K562 (cell line): ENCODE results near the gene COL10A1. TPM values are rescaled to one million over a fixed set of nuclear protein-coding genes. Genes with fewer than 3 reads are reported as not detected.

Source experiments
- ATAC-seq: fragments of 200-7000 bp; cut with Tn5 transposase; 3 replicates; pipeline ENCODE4 v1.9.1; 2020; ENCODE audit warnings: moderate library complexity
- BruUV-seq: library from RNA; stranded (reverse); fragments of 400-500 nt; replicated peaks from 2 replicates; lab custom pipeline; 2021; lab: Mats Ljungman, UMichigan
- CTCF ChIA-PET: fragments of 300-600 bp; formaldehyde crosslinking; extraction: SDS; loops from one replicate; lab custom pipeline; 2021; ENCODE audit warnings: low intra/inter-chr PET ratio; lab: Yijun Ruan, JAX
- POLR2A ChIA-PET: fragments of 300-600, 350-650 bp; sonication (Branson Sonifier 250); formaldehyde crosslinking; extraction: SDS; loops from one replicate; lab custom pipeline; 2021; ENCODE audit warnings: antibody characterized with exemption, inconsistent platforms; lab: Yijun Ruan, JAX
- DNase-seq, 4 experiments: peaks; one replicate each; pipeline versions ENCODE4 v3.0.0 to v3.0.0-alpha.2; 2011 to 2018; ENCODE audit warnings: low spot score in 3 of 4, mixed read lengths in 3 of 4; ENCODE audit errors: extremely low read depth in 1 of 4
- FAIRE-seq: peaks from 2 replicates; lab custom pipeline; 2011; peaks lifted over from hg19 to GRCh38; lab: Jason Lieb, UNC
- H2AFZ ChIP-seq: 2 replicates; pipeline ENCODE4 v1.6.0; 2011; ENCODE audit warnings: low read depth, low read length, control low read depth, inconsistent platforms
- H3K27ac ChIP-seq: fragments of 200-600 bp; 3 replicates; pipeline ENCODE4 v1.8.0; 2011; ENCODE audit warnings: low read depth, mild to moderate bottlenecking, control low read depth, inconsistent platforms, low read length, moderate library complexity, mixed read lengths; ENCODE audit errors: extremely low read depth
- H3K27me3 ChIP-seq, 2 experiments: fragments of 300-600 bp in 1 of 2; 2 replicates in 1 of 2; 3 replicates in 1 of 2; pipeline versions ENCODE4 v1.6.0 to v1.8.0; 2011; ENCODE audit warnings: inconsistent platforms in 2 of 2, low read length in 2 of 2, mild to moderate bottlenecking in 1 of 2, mixed read lengths in 1 of 2, moderate library complexity in 1 of 2; ENCODE audit not compliant: control insufficient read depth in 2 of 2, insufficient read depth in 2 of 2
- H3K36me3 ChIP-seq: fragments of 300-600 bp; 3 replicates; pipeline ENCODE4 v1.8.0; 2011; ENCODE audit warnings: mild to moderate bottlenecking, low read length, inconsistent platforms; ENCODE audit not compliant: control insufficient read depth, insufficient read depth
- H3K4me1 ChIP-seq, 2 experiments: fragments of 200-600 bp in 1 of 2; replicated peaks in 1 of 2; 2 replicates in 1 of 2; 3 replicates in 1 of 2; pipeline versions ENCODE4 v1.5.1 to v1.8.0; 2011; ENCODE audit warnings: inconsistent platforms in 2 of 2, low read length in 2 of 2, mild to moderate bottlenecking in 1 of 2, mixed read lengths in 1 of 2, moderate library complexity in 1 of 2; ENCODE audit not compliant: control insufficient read depth in 2 of 2, insufficient read depth in 2 of 2
- H3K4me2 ChIP-seq: 2 replicates; pipeline ENCODE4 v1.6.1; 2011; ENCODE audit warnings: low read length, control low read depth, inconsistent platforms, mixed read lengths; ENCODE audit not compliant: insufficient read depth
- H3K4me3 ChIP-seq: fragments of 200-600 bp; sonication (generic), shearing (Covaris generic); 2 replicates; pipeline ENCODE4 v1.5.1; 2016; ENCODE audit warnings: control low read depth, inconsistent platforms
- H3K79me2 ChIP-seq: fragments of 200-600 bp; 3 replicates; pipeline ENCODE4 v1.8.0; 2011; ENCODE audit warnings: low read length, inconsistent platforms; ENCODE audit not compliant: control insufficient read depth, insufficient read depth
- H3K9ac ChIP-seq, 2 experiments: 2 replicates each; pipeline versions ENCODE4 v1.6.0 to v1.6.1; 2011; ENCODE audit warnings: low read depth in 2 of 2, low read length in 2 of 2, control low read depth in 1 of 2, inconsistent platforms in 1 of 2, mild to moderate bottlenecking in 1 of 2, mixed read lengths in 1 of 2; ENCODE audit not compliant: insufficient read depth in 1 of 2
- H3K9me1 ChIP-seq: one replicate; pipeline ENCODE4 v1.6.0; 2011; ENCODE audit warnings: inconsistent platforms, mild to moderate bottlenecking, low read length, moderate library complexity; ENCODE audit not compliant: control insufficient read depth, insufficient read depth
- H3K9me3 ChIP-seq: replicated peaks from 2 replicates; pipeline ENCODE4 v1.5.1; 2011; ENCODE audit warnings: low read depth, low read length, inconsistent platforms; ENCODE audit not compliant: control insufficient read depth, insufficient read depth
- H4K20me1 ChIP-seq: replicated peaks from 2 replicates; pipeline ENCODE4 v1.6.1; 2011; ENCODE audit warnings: low read length, inconsistent platforms, mixed read lengths; ENCODE audit not compliant: control insufficient read depth, insufficient read depth
- BRD9 ChIP-seq: fragments of 450-650 bp; IDR thresholded peaks from 2 replicates; pipeline ENCODE4 v1.6.1; 2018; ENCODE audit warnings: low read depth; ENCODE audit not compliant: partially characterized antibody
- HDAC6 ChIP-seq: IDR thresholded peaks from 2 replicates; pipeline ENCODE4 v1.6.1; 2012; ENCODE audit warnings: low read depth, mild to moderate bottlenecking, control low read depth, inconsistent platforms, low read length, moderate library complexity
- MCM3 ChIP-seq: fragments of 450-650 bp; IDR thresholded peaks from 2 replicates; pipeline ENCODE4 v1.6.1; 2016
- NCOA2 ChIP-seq, 2 experiments: fragments of 450-650 bp; IDR thresholded peaks; 2 replicates each; pipeline ENCODE4 v1.6.1; 2018; ENCODE audit warnings: mild to moderate bottlenecking in 2 of 2, moderate library complexity in 1 of 2; ENCODE audit not compliant: partially characterized antibody in 2 of 2
- NFXL1 ChIP-seq: fragments of 450-650 bp; formaldehyde crosslinking; IDR thresholded peaks from 2 replicates; pipeline ENCODE4 v1.4.0; 2021; ENCODE audit warnings: mild to moderate bottlenecking
- POLR2AphosphoS5 ChIP-seq: IDR thresholded peaks from 2 replicates; pipeline ENCODE4 v1.6.1; 2011; ENCODE audit warnings: mild to moderate bottlenecking, low read depth, low read length, moderate library complexity; ENCODE audit not compliant: control insufficient read depth, insufficient read depth
- SIX5 ChIP-seq, 2 experiments: IDR thresholded peaks; 2 replicates each; pipeline ENCODE4 v1.6.1; 2011; ENCODE audit warnings: low read length in 2 of 2, borderline replicate concordance in 1 of 2, low read depth in 1 of 2, mild to moderate bottlenecking in 1 of 2, moderate library complexity in 1 of 2; ENCODE audit not compliant: insufficient read depth in 1 of 2
- TAF1 ChIP-seq: IDR thresholded peaks from 2 replicates; pipeline ENCODE4 v1.6.1; 2011; ENCODE audit warnings: mild to moderate bottlenecking, low read length, moderate library complexity; ENCODE audit not compliant: insufficient read depth, control insufficient read depth, severe bottlenecking; ENCODE audit errors: extremely low read depth
- WGBS: fragments of 100-300 bp; shearing (Covaris generic); methylation state at CpG from one replicate; pipeline ENCODE4 v1.1.6; 2016; ENCODE audit warnings: low coverage, mixed read lengths; ENCODE audit not compliant: insufficient coverage; ENCODE audit errors: missing lambda C conversion rate; 5-methylcytosine and 5-hydroxymethylcytosine counted together
- in situ Hi-C: fragments of 300-500 bp; cut with MboI; formaldehyde crosslinking; loops from 4 replicates; pipeline ENCODE4 v1.15.0; 2018; ENCODE audit warnings: inconsistent platforms, mixed read lengths
- intact Hi-C: fragments of 100-400 bp; cut with micrococcal nuclease; formaldehyde crosslinking; loops from 2 replicates; pipeline ENCODE4 v1.14.2; 2022
- polyA plus RNA-seq, 8 experiments: library from polyadenylated mRNA; depleted of rRNA in 4 of 8; stranded (reverse) in 5 of 8; unstranded in 3 of 8; fragments of >200 nt; fragmentation: Nextera tagmentation in 2 of 8; fragmentation: Illumina TruSeq in 1 of 8; extraction: Ambion mirVana in 2 of 8; extraction: Trizol in 1 of 8; gene quantifications; 2 replicates each; pipeline versions ENCODE4 v1.2.1 to v1.2.3, GENCODE V29; 2011 to 2014; ENCODE audit warnings: inconsistent platforms in 1 of 8, missing spikeins in 1 of 8
- total RNA-seq, 7 experiments: library from RNA; depleted of rRNA in 6 of 7; stranded (reverse); fragments of >200 nt in 6 of 7; fragmentation: Illumina TruSeq in 2 of 7; extraction: Trizol in 2 of 7; gene quantifications; 2 replicates each; pipeline versions ENCODE4 v1.2.1 to v1.2.3, GENCODE V29; 2011 to 2021; ENCODE audit warnings: low replicate concordance in 1 of 7
- TF ChIP-seq, protein P1 (sequence below): fragments of 250-450 bp; sonication (Bioruptor Pico); IDR thresholded peaks from 2 replicates; pipeline ENCODE4 v1.4.0; 2020
- TF ChIP-seq, protein P2 (sequence below): fragments of 450-650 bp; conservative IDR thresholded peaks from 2 replicates; pipeline ENCODE4 v1.6.1; 2016; ENCODE audit warnings: missing genetic modification characterization, low read depth, mild to moderate bottlenecking, missing compliant biosample characterization, moderate library complexity
- TF ChIP-seq, protein P3 (sequence below): IDR thresholded peaks from 2 replicates; pipeline ENCODE4 v1.6.1; 2016; ENCODE audit warnings: missing genetic modification characterization, missing compliant biosample characterization
- TF ChIP-seq, protein P4 (sequence below), 3 experiments: IDR thresholded peaks in 2 of 3; conservative IDR thresholded peaks in 1 of 3; 2 replicates each; pipeline ENCODE4 v1.5.1; 2011 to 2012; ENCODE audit warnings: low read length in 3 of 3, mild to moderate bottlenecking in 3 of 3, control low read depth in 2 of 3, improper control_type of control experiment in 1 of 3, inconsistent platforms in 1 of 3, low read depth in 1 of 3, mixed read lengths in 1 of 3, moderate library complexity in 1 of 3; ENCODE audit not compliant: insufficient read depth in 2 of 3

Gene COL10A1
- total and polyA plus RNA-seq, 9 of the 15 experiments (the other 6 are each of a cell fraction or from before 2014, with no cell fraction given), result 0.06 to 0.08 TPM; not detected in 7

DNA sequence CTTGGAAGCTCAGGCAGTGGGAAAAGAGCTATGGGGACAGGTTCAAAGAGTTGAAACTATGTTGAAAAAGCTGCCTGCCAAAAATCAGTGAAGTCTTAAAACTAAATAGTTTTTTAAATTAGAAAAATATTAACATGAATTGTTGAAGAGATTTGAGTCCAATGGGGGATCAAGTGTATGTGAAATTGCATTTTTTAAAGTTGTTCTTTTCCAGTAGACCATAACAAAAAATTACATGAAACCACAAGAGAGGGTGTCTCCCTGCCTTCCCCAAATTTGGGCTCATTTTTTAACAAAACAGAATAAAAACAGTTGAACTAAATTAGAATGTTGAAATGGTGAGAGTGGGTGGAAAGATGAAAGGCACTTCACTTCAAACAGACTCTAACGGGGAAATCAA lies 31.5 kb upstream of the COL10A1 start (continued):
- TF ChIP-seq, protein P1, sequence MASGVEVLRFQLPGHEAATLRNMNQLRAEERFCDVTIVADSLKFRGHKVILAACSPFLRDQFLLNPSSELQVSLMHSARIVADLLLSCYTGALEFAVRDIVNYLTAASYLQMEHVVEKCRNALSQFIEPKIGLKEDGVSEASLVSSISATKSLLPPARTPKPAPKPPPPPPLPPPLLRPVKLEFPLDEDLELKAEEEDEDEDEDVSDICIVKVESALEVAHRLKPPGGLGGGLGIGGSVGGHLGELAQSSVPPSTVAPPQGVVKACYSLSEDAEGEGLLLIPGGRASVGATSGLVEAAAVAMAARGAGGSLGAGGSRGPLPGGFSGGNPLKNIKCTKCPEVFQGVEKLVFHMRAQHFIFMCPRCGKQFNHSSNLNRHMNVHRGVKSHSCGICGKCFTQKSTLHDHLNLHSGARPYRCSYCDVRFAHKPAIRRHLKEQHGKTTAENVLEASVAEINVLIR (CRISPR knock-in tag), result no peak
- TF ChIP-seq NFXL1 (CRISPR knock-in tag) (no peak), POLR2AphosphoS5 (no peak)

DNA sequence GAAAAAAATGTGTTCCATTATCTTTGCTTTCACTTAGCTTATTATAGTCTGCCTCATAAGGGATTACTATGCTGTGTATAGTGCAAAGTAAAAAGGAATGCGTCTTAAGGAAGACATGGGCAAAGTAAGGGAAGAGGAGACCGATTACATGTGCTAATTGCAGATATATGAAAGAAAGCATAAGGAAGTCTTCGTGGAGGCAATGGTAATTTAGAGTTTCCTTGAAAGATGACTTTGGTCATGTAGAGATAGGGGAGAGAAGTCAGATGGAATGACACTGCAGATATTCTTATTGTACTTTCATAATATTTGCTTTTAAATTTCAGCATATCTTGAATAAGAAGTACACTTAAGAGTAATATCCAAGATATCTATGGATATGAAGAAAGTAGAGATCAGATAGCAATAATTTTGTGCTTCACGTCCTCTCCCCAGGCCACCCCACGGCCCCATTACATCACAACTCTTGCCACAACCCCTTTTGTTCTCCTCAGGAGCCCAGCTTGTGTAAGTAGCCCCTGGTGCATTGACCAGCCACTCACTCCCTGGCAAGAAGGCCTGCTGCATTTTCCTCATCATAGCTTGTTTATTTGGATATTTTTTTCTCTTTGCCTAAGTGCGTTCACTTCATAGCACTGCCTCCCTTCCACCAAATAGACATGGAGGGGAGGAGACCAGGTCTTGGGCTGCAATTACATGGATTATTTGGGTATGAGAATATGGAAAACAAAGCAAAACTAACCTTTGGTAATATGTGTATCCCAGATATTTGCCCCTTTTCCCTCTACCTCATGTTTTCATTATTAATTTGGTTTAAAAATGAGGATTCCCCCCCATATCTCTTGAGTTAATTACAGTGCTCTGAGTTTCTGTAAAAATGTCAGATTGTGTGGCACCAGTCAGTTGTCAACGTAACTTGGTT lies 30.7 kb upstream of the COL10A1 start:
- CTCF ChIA-PET, result no interaction called here
- peak; percentile 80 for ATAC-seq
- no peak for TF ChIP-seq SIX5 (IDR thresholded peaks at IDR 0.05; ENCODE audit: borderline replicate concordance in 1 of 2, insufficient read depth in 1 of 2, low read depth in 1 of 2, low read length in 2 of 2)
- TF ChIP-seq, protein P2, sequence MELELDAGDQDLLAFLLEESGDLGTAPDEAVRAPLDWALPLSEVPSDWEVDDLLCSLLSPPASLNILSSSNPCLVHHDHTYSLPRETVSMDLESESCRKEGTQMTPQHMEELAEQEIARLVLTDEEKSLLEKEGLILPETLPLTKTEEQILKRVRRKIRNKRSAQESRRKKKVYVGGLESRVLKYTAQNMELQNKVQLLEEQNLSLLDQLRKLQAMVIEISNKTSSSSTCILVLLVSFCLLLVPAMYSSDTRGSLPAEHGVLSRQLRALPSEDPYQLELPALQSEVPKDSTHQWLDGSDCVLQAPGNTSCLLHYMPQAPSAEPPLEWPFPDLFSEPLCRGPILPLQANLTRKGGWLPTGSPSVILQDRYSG (tag), result peak; percentile 76; the same call in 1 of the 2 replicates
- no peak for TF ChIP-seq MCM3
- no peak for TF ChIP-seq TAF1
- TF ChIP-seq, protein P3, sequence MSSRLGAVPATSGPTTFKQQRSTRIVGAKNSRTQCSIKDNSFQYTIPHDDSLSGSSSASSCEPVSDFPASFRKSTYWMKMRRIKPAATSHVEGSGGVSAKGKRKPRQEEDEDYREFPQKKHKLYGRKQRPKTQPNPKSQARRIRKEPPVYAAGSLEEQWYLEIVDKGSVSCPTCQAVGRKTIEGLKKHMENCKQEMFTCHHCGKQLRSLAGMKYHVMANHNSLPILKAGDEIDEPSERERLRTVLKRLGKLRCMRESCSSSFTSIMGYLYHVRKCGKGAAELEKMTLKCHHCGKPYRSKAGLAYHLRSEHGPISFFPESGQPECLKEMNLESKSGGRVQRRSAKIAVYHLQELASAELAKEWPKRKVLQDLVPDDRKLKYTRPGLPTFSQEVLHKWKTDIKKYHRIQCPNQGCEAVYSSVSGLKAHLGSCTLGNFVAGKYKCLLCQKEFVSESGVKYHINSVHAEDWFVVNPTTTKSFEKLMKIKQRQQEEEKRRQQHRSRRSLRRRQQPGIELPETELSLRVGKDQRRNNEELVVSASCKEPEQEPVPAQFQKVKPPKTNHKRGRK (tag), result peak; percentile 70
- TF ChIP-seq HDAC6, result no peak
- TF ChIP-seq BRD9, result peak; percentile 63
- TF ChIP-seq NCOA2 (IDR thresholded peaks at IDR 0.05; ENCODE audit: partially characterized antibody in 2 of 2), result peak in 1 of 2 experiments; percentile 36
- TF ChIP-seq, protein P4, sequence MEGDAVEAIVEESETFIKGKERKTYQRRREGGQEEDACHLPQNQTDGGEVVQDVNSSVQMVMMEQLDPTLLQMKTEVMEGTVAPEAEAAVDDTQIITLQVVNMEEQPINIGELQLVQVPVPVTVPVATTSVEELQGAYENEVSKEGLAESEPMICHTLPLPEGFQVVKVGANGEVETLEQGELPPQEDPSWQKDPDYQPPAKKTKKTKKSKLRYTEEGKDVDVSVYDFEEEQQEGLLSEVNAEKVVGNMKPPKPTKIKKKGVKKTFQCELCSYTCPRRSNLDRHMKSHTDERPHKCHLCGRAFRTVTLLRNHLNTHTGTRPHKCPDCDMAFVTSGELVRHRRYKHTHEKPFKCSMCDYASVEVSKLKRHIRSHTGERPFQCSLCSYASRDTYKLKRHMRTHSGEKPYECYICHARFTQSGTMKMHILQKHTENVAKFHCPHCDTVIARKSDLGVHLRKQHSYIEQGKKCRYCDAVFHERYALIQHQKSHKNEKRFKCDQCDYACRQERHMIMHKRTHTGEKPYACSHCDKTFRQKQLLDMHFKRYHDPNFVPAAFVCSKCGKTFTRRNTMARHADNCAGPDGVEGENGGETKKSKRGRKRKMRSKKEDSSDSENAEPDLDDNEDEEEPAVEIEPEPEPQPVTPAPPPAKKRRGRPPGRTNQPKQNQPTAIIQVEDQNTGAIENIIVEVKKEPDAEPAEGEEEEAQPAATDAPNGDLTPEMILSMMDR (IDR thresholded peaks at IDR 0.05 in 2 of 3, conservative IDR thresholded peaks at IDR 0.05 in 1 of 3; ENCODE audit: insufficient read depth in 2 of 3, low read depth in 1 of 3, low read length in 3 of 3), result no peak

More for the DNA sequence above, 30.7 kb upstream of the COL10A1 start:
- peak overlapping the region; percentile 61 for H3K4me2 ChIP-seq
- POLR2A ChIA-PET, result interaction anchor here (1.0 to 1.2 kb wide), 5 partner anchors 12 to 95 kb away, joined by 3 to 4 read pairs (median 3); no protein-coding TSS in a partner anchor
- H3K4me3 ChIP-seq, result no peak overlapping the region
- H3K36me3 ChIP-seq, result no peaks in the 10 kb centered on the region
- intact Hi-C loops, result no loop called here
- BruUV-seq, result no TSS peak
- peak overlapping the region in 1 of 2 experiments; percentile 57; a peak in 3 of 4 replicates for H3K9ac ChIP-seq
- DNase-seq (peak in 3 of 4 experiments; percentile 19 to 68 (median 48)), FAIRE-seq (no peak)
- H3K9me1 ChIP-seq, result no peaks in the 10 kb centered on the region
- peaks cover 0 to 16% of the 10 kb centered on the region in 2 experiments; a peak in 3 of 5 replicates for H3K4me1 ChIP-seq
- H3K27ac ChIP-seq, result peak overlapping the region; percentile 79
- peak overlapping the region; percentile 86 for H2AFZ ChIP-seq
- in situ Hi-C loops, result no loop called here
- H4K20me1 ChIP-seq, result no peaks in the 10 kb centered on the region
- H3K27me3 ChIP-seq, result no peaks in the 10 kb centered on the region
- WGBS, result 11% methylated on average over 7 of the region's 7 CpGs
- H3K9me3 ChIP-seq, result no peaks in the 10 kb centered on the region
- H3K79me2 ChIP-seq, result no peaks in the 10 kb centered on the region
